ENCODE data around the gene LRRC49. TPM values are rescaled to one million over a fixed set of nuclear protein-coding genes. Genes with fewer than 3 reads are reported as not detected.
"Not testable (repeated sequence)": the region's sequence is repeated elsewhere in the genome, so short reads cannot be mapped to it uniquely, and the experiment has no call there.

Gene LRRC49
- total RNA-seq, 4 donors from 2014 or later, result 2.7 to 6.0 (median 4.4) TPM; not detected in 1

GRCh38 chr15:70856884-70857561 lies 35.6 kb upstream of the LRRC49 start:
- peak in 1 of 3 donors; percentile 68 for DNase-seq
- Histone ChIP-seq H3K36me3 (no peaks in the 10 kb centered on the region), H3K27me3 (no peaks in the 10 kb centered on the region), H3K27ac (peak overlapping the region in 2 of 4 donors; percentile 39 to 66), H3K4me1 (peaks cover 0 to 11% (median 0%) of the 10 kb centered on the region in 4 donors), H3K4me3 (no peak overlapping the region), H3K9me3 (no peaks in the 10 kb centered on the region)
- no peak for TF ChIP-seq CTCF (IDR thresholded peaks at IDR 0.05)
- TF ChIP-seq POLR2A (IDR thresholded peaks at IDR 0.05), result no peak

GRCh38 chr15:70857562-70858285 lies 34.9 kb upstream of the LRRC49 start:
- TF ChIP-seq POLR2A (IDR thresholded peaks at IDR 0.05), result no peak
- peak overlapping the region in 1 of 4 donors; percentile 66 for H3K27ac ChIP-seq

GRCh38 chr15:70858614-70859321 lies 33.9 kb upstream of the LRRC49 start:
- not testable (repeated sequence) for H3K36me3 ChIP-seq, H3K27ac ChIP-seq, H3K4me3 ChIP-seq, H3K9me3 ChIP-seq, DNase-seq, H3K27me3 ChIP-seq, H3K4me1 ChIP-seq

More at GRCh38 chr15:70857562-70858285, 34.9 kb upstream of the LRRC49 start:
- no peak for DNase-seq
- H3K4me3 ChIP-seq, result no peak overlapping the region
- no peaks in the 10 kb centered on the region for H3K9me3 ChIP-seq
- H3K36me3 ChIP-seq, result no peaks in the 10 kb centered on the region
- no peaks in the 10 kb centered on the region for H3K27me3 ChIP-seq
- peaks cover 0 to 8% (median 0%) of the 10 kb centered on the region in 4 donors for H3K4me1 ChIP-seq

- Histone ChIP-seq H3K9me3 (no peaks in the 10 kb centered on the region), H3K27me3 (no peaks in the 10 kb centered on the region), H3K36me3 (no peaks in the 10 kb centered on the region), H3K4me1 (peaks cover 0 to 3% (median 0%) of the 10 kb centered on the region in 4 donors), H3K27ac (no peak overlapping the region), H3K4me3 (no peak overlapping the region)
- no peak for TF ChIP-seq POLR2A (IDR thresholded peaks at IDR 0.05)
- TF ChIP-seq CTCF (IDR thresholded peaks at IDR 0.05), result no peak
- no peak for DNase-seq
Measured at GRCh38 chr15:70859322-70859908, 33.2 kb upstream of the LRRC49 start.

GRCh38 chr15:70859998-70860397 lies 32.6 kb upstream of the LRRC49 start:
- Histone ChIP-seq H3K27me3 (no peaks in the 10 kb centered on the region), H3K36me3 (no peaks in the 10 kb centered on the region), H3K9me3 (no peaks in the 10 kb centered on the region), H3K27ac (no peak overlapping the region), H3K4me3 (no peak overlapping the region), H3K4me1 (no peaks in the 10 kb centered on the region)
- TF ChIP-seq CTCF (IDR thresholded peaks at IDR 0.05), result no peak
- TF ChIP-seq POLR2A (IDR thresholded peaks at IDR 0.05), result no peak
- no peak for DNase-seq

GRCh38 chr15:70863450-70864218 lies 29.0 kb upstream of the LRRC49 start:
- no peak for DNase-seq
- no peak overlapping the region for H3K4me3 ChIP-seq
- H3K27ac ChIP-seq, result no peak overlapping the region
- H3K9me3 ChIP-seq, result no peaks in the 10 kb centered on the region
- H3K36me3 ChIP-seq, result no peaks in the 10 kb centered on the region
- peaks cover 0 to 6% (median 0%) of the 10 kb centered on the region in 4 donors for H3K4me1 ChIP-seq
- H3K27me3 ChIP-seq, result no peaks in the 10 kb centered on the region
- TF ChIP-seq CTCF (IDR thresholded peaks at IDR 0.05) (no peak), POLR2A (IDR thresholded peaks at IDR 0.05) (no peak)

All from Peyer's patch (tissue), 4 donors.